ENCODE results near the gene PGLYRP3. TPM values are rescaled to one million over a fixed set of nuclear protein-coding genes. Genes with fewer than 3 reads are reported as not detected.

Gene PGLYRP3
- total RNA-seq, 6 donors from 2014 or later, result not detected

- TF ChIP-seq CTCF (IDR thresholded peaks at IDR 0.05) (no peak), EP300 (IDR thresholded peaks at IDR 0.05) (no peak), POLR2A (IDR thresholded peaks at IDR 0.05) (no peak), POLR2AphosphoS5 (IDR thresholded peaks at IDR 0.05) (no peak)
- no peaks in the 10 kb centered on the region for H3K36me3 ChIP-seq
- 93 to 100% methylated on average over 3 of the region's 3 CpGs for WGBS, 2 donors
- H3K27me3 ChIP-seq, result peaks cover 0 to 29% (median 15%) of the 10 kb centered on the region in 4 donors
- H3K4me1 ChIP-seq, result peaks cover 13 to 19% (median 16%) of the 10 kb centered on the region in 4 donors
- H3K9me3 ChIP-seq, result no peaks in the 10 kb centered on the region
- H3K27ac ChIP-seq, result no peak within 1 kb of the TSS
- H3K4me3 ChIP-seq, result no peak within 1 kb of the TSS
- no peak for DNase-seq
- ATAC-seq (ENCODE audit: low FRiP score in 2 of 2), result no peak
These were observed 53.4 kb downstream of the PGLYRP3 start, which contains the start of gene LORICRIN for GRCh38 chr1:153259387-153259786. Gene LORICRIN, plus strand, starts transcription at chr1:153259687. Its CDS starts 1,263 bp downstream, at chr1:153260950.

- TF ChIP-seq EP300 (IDR thresholded peaks at IDR 0.05) (no peak), POLR2A (IDR thresholded peaks at IDR 0.05) (no peak), POLR2AphosphoS5 (IDR thresholded peaks at IDR 0.05) (no peak), CTCF (IDR thresholded peaks at IDR 0.05) (no peak)
- no peaks in the 10 kb centered on the region for H3K27me3 ChIP-seq
- ATAC-seq (ENCODE audit: low FRiP score in 2 of 2), result no peak
These were observed 59.1 kb downstream of the PGLYRP3 start for GRCh38 chr1:153253693-153254092.

GRCh38 chr1:153253076-153253475 lies 59.7 kb downstream of the PGLYRP3 start:
- H3K4me3 ChIP-seq, result no peak overlapping the region
- WGBS, 2 donors, result 95 to 96% methylated on average over 2 of the region's 2 CpGs
- no peak for TF ChIP-seq EP300 (IDR thresholded peaks at IDR 0.05)
- no peak for TF ChIP-seq CTCF (IDR thresholded peaks at IDR 0.05)
- TF ChIP-seq POLR2AphosphoS5 (IDR thresholded peaks at IDR 0.05), result no peak
- no peak for TF ChIP-seq POLR2A (IDR thresholded peaks at IDR 0.05)
- ATAC-seq (ENCODE audit: low FRiP score in 2 of 2), result no peak
- no peak overlapping the region for H3K27ac ChIP-seq
- no peak for DNase-seq
- no peaks in the 10 kb centered on the region for H3K4me1 ChIP-seq
- H3K36me3 ChIP-seq, result no peaks in the 10 kb centered on the region
- H3K27me3 ChIP-seq, result no peaks in the 10 kb centered on the region
- H3K9me3 ChIP-seq, result no peaks in the 10 kb centered on the region

More at GRCh38 chr1:153253693-153254092, 59.1 kb downstream of the PGLYRP3 start:
- no peak for DNase-seq
- no peaks in the 10 kb centered on the region for H3K4me1 ChIP-seq
- no peaks in the 10 kb centered on the region for H3K9me3 ChIP-seq
- no peaks in the 10 kb centered on the region for H3K36me3 ChIP-seq
- 45 to 50% methylated on average over 1 of the region's 1 CpG for WGBS, 2 donors
- no peak overlapping the region for H3K27ac ChIP-seq
- no peak overlapping the region for H3K4me3 ChIP-seq

GRCh38 chr1:153251988-153252387 lies 60.8 kb downstream of the PGLYRP3 start:
- TF ChIP-seq POLR2A (IDR thresholded peaks at IDR 0.05) (no peak), POLR2AphosphoS5 (IDR thresholded peaks at IDR 0.05) (no peak)
- Histone ChIP-seq H3K36me3 (no peaks in the 10 kb centered on the region), H3K4me1 (no peaks in the 10 kb centered on the region), H3K4me3 (no peak overlapping the region), H3K9me3 (no peaks in the 10 kb centered on the region), H3K27me3 (no peaks in the 10 kb centered on the region), H3K27ac (no peak overlapping the region)
- no peak for DNase-seq
- WGBS, 2 donors, result 80 to 86% methylated on average over 4 of the region's 4 CpGs
- no peak for ATAC-seq (ENCODE audit: low FRiP score in 2 of 2)

GRCh38 chr1:153251562-153251961 lies 61.2 kb downstream of the PGLYRP3 start:
- Histone ChIP-seq H3K27me3 (no peaks in the 10 kb centered on the region), H3K36me3 (no peaks in the 10 kb centered on the region), H3K27ac (no peak overlapping the region), H3K4me1 (no peaks in the 10 kb centered on the region), H3K9me3 (no peaks in the 10 kb centered on the region), H3K4me3 (no peak overlapping the region)
- 83 to 88% methylated on average over 3 of the region's 3 CpGs for WGBS, 2 donors
- no peak for DNase-seq
- ATAC-seq (ENCODE audit: low FRiP score in 2 of 2), result no peak
- TF ChIP-seq CTCF (IDR thresholded peaks at IDR 0.05) (no peak), POLR2A (IDR thresholded peaks at IDR 0.05) (no peak), EP300 (IDR thresholded peaks at IDR 0.05) (no peak), POLR2AphosphoS5 (IDR thresholded peaks at IDR 0.05) (no peak)

Measured in upper lobe of left lung (tissue), 6 donors.